ENCODE data around the gene STARD8. TPM values are rescaled to one million over a fixed set of nuclear protein-coding genes. Genes with fewer than 3 reads are reported as not detected.

STARD8 gene, protein sequence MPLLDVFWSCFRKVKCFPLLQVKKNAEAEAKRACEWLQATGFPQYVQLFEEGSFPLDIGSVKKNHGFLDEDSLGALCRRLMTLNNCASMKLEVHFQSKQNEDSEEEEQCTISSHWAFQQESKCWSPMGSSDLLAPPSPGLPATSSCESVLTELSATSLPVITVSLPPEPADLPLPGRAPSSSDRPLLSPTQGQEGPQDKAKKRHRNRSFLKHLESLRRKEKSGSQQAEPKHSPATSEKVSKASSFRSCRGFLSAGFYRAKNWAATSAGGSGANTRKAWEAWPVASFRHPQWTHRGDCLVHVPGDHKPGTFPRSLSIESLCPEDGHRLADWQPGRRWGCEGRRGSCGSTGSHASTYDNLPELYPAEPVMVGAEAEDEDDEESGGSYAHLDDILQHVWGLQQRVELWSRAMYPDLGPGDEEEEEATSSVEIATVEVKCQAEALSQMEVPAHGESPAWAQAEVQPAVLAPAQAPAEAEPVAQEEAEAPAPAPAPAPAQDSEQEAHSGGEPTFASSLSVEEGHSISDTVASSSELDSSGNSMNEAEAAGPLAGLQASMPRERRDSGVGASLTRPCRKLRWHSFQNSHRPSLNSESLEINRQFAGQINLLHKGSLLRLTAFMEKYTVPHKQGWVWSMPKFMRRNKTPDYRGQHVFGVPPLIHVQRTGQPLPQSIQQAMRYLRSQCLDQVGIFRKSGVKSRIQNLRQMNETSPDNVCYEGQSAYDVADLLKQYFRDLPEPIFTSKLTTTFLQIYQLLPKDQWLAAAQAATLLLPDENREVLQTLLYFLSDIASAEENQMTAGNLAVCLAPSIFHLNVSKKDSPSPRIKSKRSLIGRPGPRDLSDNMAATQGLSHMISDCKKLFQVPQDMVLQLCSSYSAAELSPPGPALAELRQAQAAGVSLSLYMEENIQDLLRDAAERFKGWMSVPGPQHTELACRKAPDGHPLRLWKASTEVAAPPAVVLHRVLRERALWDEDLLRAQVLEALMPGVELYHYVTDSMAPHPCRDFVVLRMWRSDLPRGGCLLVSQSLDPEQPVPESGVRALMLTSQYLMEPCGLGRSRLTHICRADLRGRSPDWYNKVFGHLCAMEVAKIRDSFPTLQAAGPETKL
- 0.06 and 0.09 TPM in 2 replicates for polyA plus RNA-seq
- polyA minus RNA-seq = under 0.01 TPM in 1 of 2 replicates, not detected in the other

DNA sequence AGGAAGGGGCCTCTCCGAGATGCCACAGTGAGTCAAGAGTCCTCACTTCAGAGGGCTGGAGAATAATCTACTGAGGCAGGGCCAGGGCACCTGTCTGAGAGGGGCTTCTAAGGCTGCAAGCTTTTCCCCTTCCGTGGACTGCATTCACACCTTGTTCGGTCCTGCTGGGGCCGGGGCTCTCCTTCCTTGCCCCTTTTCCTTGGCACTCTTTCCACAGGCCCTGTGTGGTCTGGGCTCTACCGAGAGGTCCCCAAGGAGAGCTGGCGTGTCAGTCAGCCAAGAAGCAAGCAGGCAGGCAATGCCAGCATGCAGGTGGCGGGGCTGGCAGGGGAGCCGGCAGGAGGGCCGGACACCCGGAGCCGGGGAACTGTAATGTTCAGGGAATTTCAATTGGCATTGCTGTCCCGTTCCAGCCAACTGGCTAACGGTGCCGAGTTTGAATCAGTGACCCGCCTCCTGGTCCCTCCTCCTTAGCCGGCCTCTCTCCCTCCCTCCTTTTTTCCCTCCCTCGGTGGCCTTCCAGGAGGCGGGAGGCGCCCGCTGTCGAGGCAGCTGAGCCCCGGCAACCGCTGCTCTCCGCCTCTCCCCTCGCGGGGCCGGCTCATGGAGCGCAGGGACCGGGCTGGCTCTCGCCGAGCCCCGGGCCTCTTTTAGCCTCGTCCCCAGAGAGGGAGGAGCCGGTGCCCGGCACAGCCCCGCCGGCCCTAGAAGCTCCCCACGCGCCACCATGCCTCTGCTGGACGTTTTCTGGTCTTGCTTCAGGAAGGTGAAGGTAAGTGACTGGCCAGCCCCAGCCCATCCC, at the start of gene STARD8:
Gene STARD8, plus strand, starts transcription at position 511 of the 802 bp plus-strand sequence. Its CDS starts 217 bp downstream, at position 728.
- Histone ChIP-seq H3F3A (ENCODE audit: insufficient read depth, low read length, poor library complexity, severe bottlenecking) (no peaks in the 10 kb centered on the region), H3K27ac (ENCODE audit: low read length) (no peak within 1 kb of the TSS), H3K4me3 (ENCODE audit: low read length) (peak within 1 kb of the TSS; percentile 15), H3K9me2 (ENCODE audit: insufficient read depth, low read length) (no peaks in the 10 kb centered on the region), H3K79me2 (replicated peaks; ENCODE audit: insufficient read depth, low read length) (no peaks in the 10 kb centered on the region), H3K9me3 (ENCODE audit: low read length) (no peaks in the 10 kb centered on the region), H2AFZ (ENCODE audit: low read depth, low read length) (no peak within 1 kb of the TSS), H3K9ac (ENCODE audit: low read length) (no peak within 1 kb of the TSS), H3K4me2 (ENCODE audit: low read length) (no peak within 1 kb of the TSS), H3K27me3 (ENCODE audit: insufficient read depth, low read depth, low read length) (peaks cover 4% of the 10 kb centered on the region), H3K36me3 (ENCODE audit: insufficient read depth, low read length) (no peaks in the 10 kb centered on the region), H4K20me1 (ENCODE audit: insufficient read depth) (no peaks in the 10 kb centered on the region)
- no peak for TF ChIP-seq EP300 (conservative IDR thresholded peaks at IDR 0.05; ENCODE audit: poor library complexity, severe bottlenecking)
- TF ChIP-seq, protein P1, sequence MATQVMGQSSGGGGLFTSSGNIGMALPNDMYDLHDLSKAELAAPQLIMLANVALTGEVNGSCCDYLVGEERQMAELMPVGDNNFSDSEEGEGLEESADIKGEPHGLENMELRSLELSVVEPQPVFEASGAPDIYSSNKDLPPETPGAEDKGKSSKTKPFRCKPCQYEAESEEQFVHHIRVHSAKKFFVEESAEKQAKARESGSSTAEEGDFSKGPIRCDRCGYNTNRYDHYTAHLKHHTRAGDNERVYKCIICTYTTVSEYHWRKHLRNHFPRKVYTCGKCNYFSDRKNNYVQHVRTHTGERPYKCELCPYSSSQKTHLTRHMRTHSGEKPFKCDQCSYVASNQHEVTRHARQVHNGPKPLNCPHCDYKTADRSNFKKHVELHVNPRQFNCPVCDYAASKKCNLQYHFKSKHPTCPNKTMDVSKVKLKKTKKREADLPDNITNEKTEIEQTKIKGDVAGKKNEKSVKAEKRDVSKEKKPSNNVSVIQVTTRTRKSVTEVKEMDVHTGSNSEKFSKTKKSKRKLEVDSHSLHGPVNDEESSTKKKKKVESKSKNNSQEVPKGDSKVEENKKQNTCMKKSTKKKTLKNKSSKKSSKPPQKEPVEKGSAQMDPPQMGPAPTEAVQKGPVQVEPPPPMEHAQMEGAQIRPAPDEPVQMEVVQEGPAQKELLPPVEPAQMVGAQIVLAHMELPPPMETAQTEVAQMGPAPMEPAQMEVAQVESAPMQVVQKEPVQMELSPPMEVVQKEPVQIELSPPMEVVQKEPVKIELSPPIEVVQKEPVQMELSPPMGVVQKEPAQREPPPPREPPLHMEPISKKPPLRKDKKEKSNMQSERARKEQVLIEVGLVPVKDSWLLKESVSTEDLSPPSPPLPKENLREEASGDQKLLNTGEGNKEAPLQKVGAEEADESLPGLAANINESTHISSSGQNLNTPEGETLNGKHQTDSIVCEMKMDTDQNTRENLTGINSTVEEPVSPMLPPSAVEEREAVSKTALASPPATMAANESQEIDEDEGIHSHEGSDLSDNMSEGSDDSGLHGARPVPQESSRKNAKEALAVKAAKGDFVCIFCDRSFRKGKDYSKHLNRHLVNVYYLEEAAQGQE (IDR thresholded peaks at IDR 0.05; ENCODE audit: borderline replicate concordance) = no peak
- TF ChIP-seq EZH2 (IDR thresholded peaks at IDR 0.05; ENCODE audit: borderline replicate concordance, insufficient read depth, low read length, poor library complexity, severe bottlenecking) = no peak
- no peak for TF ChIP-seq SMC3 (conservative IDR thresholded peaks at IDR 0.05; ENCODE audit: poor library complexity)
- TF ChIP-seq RAD21 (conservative IDR thresholded peaks at IDR 0.05) = no peak
- no peak for TF ChIP-seq POLR2AphosphoS5 (IDR thresholded peaks at IDR 0.05)
- TF ChIP-seq MXI1 (conservative IDR thresholded peaks at IDR 0.05; ENCODE audit: poor library complexity, severe bottlenecking) = no peak
- TF ChIP-seq, protein P2, sequence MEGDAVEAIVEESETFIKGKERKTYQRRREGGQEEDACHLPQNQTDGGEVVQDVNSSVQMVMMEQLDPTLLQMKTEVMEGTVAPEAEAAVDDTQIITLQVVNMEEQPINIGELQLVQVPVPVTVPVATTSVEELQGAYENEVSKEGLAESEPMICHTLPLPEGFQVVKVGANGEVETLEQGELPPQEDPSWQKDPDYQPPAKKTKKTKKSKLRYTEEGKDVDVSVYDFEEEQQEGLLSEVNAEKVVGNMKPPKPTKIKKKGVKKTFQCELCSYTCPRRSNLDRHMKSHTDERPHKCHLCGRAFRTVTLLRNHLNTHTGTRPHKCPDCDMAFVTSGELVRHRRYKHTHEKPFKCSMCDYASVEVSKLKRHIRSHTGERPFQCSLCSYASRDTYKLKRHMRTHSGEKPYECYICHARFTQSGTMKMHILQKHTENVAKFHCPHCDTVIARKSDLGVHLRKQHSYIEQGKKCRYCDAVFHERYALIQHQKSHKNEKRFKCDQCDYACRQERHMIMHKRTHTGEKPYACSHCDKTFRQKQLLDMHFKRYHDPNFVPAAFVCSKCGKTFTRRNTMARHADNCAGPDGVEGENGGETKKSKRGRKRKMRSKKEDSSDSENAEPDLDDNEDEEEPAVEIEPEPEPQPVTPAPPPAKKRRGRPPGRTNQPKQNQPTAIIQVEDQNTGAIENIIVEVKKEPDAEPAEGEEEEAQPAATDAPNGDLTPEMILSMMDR (IDR thresholded peaks at IDR 0.05; ENCODE audit: poor library complexity, severe bottlenecking) = no peak
- no peak for TF ChIP-seq TAF1 (IDR thresholded peaks at IDR 0.05; ENCODE audit: low read depth)
